ENCODE data around the gene FAR2.

DNA sequence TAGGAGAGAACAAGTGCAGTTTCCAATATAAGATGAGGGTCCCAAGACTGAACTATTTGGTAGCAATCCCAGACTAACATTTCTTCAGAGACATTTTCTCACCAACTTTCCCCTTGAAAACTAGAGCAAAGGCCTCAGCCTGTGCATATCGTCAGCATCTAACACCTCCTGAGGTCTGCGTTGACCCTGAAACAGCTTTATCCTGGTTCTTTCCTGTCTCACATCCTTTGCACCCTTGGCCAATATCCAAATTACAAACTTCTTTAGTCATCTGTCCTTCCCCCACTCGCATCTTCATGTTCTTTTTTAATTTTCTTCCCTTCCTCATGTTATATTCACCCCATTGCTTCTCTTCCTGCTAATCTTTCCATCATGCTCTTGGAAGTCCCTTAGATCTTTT, 83.0 kb downstream of the FAR2 start:
- TF ChIP-seq, protein P1, sequence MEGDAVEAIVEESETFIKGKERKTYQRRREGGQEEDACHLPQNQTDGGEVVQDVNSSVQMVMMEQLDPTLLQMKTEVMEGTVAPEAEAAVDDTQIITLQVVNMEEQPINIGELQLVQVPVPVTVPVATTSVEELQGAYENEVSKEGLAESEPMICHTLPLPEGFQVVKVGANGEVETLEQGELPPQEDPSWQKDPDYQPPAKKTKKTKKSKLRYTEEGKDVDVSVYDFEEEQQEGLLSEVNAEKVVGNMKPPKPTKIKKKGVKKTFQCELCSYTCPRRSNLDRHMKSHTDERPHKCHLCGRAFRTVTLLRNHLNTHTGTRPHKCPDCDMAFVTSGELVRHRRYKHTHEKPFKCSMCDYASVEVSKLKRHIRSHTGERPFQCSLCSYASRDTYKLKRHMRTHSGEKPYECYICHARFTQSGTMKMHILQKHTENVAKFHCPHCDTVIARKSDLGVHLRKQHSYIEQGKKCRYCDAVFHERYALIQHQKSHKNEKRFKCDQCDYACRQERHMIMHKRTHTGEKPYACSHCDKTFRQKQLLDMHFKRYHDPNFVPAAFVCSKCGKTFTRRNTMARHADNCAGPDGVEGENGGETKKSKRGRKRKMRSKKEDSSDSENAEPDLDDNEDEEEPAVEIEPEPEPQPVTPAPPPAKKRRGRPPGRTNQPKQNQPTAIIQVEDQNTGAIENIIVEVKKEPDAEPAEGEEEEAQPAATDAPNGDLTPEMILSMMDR (IDR thresholded peaks at IDR 0.05; ENCODE audit: extremely low read depth in 1 of 2, insufficient read depth in 1 of 2, low read depth in 1 of 2, low read length in 2 of 2): no peak
- TF ChIP-seq POLR2A (IDR thresholded peaks at IDR 0.05; ENCODE audit: low read depth, low read length) (no peak), POLR2AphosphoS5 (IDR thresholded peaks at IDR 0.05; ENCODE audit: insufficient read depth, low read depth, low read length) (no peak), EZH2 (IDR thresholded peaks at IDR 0.05; ENCODE audit: borderline replicate concordance, low read depth, low read length, severe bottlenecking) (no peak), GATA2 (IDR thresholded peaks at IDR 0.05; ENCODE audit: insufficient read depth, insufficient read length, low read depth, low read length) (no peak), FOS (IDR thresholded peaks at IDR 0.05; ENCODE audit: borderline replicate concordance, insufficient read depth, low read length) (no peak), MYC (IDR thresholded peaks at IDR 0.05; ENCODE audit: low read depth, low read length) (no peak), JUN (IDR thresholded peaks at IDR 0.05; ENCODE audit: borderline replicate concordance, insufficient read depth, insufficient read length, low read depth) (no peak)
- TF ChIP-seq, protein P2, sequence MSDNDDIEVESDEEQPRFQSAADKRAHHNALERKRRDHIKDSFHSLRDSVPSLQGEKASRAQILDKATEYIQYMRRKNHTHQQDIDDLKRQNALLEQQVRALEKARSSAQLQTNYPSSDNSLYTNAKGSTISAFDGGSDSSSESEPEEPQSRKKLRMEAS (IDR thresholded peaks at IDR 0.05; ENCODE audit: insufficient read depth, insufficient read length): no peak

All from endothelial cell of umbilical vein (primary cell).